Ishikawa (cell line): ENCODE data around the gene NKAPD1.

ENCODE experiments used
- CEBPB ChIP-seq: IDR thresholded peaks from 2 replicates; pipeline ENCODE4 v1.6.1; 2012
- NFIC ChIP-seq: IDR thresholded peaks from 2 replicates; pipeline ENCODE4 v1.6.1; 2012

DNA sequence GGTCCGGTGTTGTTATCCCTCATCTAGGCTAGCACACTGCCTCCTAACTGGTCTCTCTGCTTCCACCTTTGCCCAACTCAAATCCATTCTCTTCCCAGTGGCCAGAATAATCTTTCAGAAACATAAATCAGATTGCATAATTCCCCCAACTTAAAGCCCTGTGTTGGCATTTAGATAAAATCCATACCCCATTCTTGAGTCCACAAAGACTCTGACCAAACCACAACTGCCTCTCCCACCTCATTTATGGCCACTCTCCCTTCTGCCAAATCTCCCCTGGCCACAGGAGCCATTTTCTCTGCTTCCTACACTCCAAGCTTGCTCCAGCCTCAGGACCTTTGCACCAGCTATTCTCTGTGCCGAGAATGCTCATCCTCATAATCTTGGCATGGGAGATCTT lies 53.0 kb downstream of the NKAPD1 start:
- TF ChIP-seq CEBPB, result no peak
- TF ChIP-seq NFIC, result no peak
